AG09319 (cell line): ENCODE results near the gene STYXL1.

ENCODE experiments used
- DNase-seq: peaks from one replicate; pipeline ENCODE4 v3.0.0-alpha.2; 2010; ENCODE audit warnings: low read depth; ENCODE audit errors: extremely low read depth
- CTCF ChIP-seq: IDR thresholded peaks from 2 replicates; pipeline ENCODE4 v1.5.1; 2011; ENCODE audit warnings: low read depth, mild to moderate bottlenecking, inconsistent platforms, low read length, moderate library complexity

The STYXL1 gene

GRCh38 chr7:76080204-76080603 is 32.4 kb upstream of the STYXL1 start:
- TF ChIP-seq CTCF = no peak
- DNase-seq = no peak

- DNase-seq = no peak
Measured at GRCh38 chr7:76077435-76077834, 29.6 kb upstream of the STYXL1 start.

GRCh38 chr7:76076995-76077394 is 29.2 kb upstream of the STYXL1 start:
- no peak for DNase-seq
- no peak for TF ChIP-seq CTCF

More at GRCh38 chr7:76077435-76077834, 29.6 kb upstream of the STYXL1 start:
- no peak for TF ChIP-seq CTCF

- no peak for DNase-seq
- no peak for TF ChIP-seq CTCF
Measured at GRCh38 chr7:76074972-76075370, 27.2 kb upstream of the STYXL1 start.

- DNase-seq = no peak
- no peak for TF ChIP-seq CTCF
Measured at GRCh38 chr7:76074306-76074971, 26.6 kb upstream of the STYXL1 start.

GRCh38 chr7:76073335-76073990 is 25.7 kb upstream of the STYXL1 start:
- DNase-seq = no peak

More at GRCh38 chr7:76073335-76073990, 25.7 kb upstream of the STYXL1 start:
- TF ChIP-seq CTCF = no peak
